Vagina (tissue), 2 donors: Measurements from ENCODE around the gene ARMC9.

ENCODE experiments used
- POLR2A ChIP-seq, 2 donors: fragments of 450-650 bp; IDR thresholded peaks; one replicate each; pipeline ENCODE4 v1.6.1; 2017; ENCODE audit warnings: antibody characterized with exemption in 2 of 2, mild to moderate bottlenecking in 2 of 2, moderate library complexity in 2 of 2
- POLR2AphosphoS5 ChIP-seq, 2 donors: sonication (generic); formaldehyde crosslinking; IDR thresholded peaks; one replicate each; pipeline ENCODE4 v1.9.0; 2017; ENCODE audit warnings: antibody characterized with exemption in 2 of 2, mild to moderate bottlenecking in 2 of 2, low read depth in 1 of 2; ENCODE audit not compliant: insufficient read depth in 1 of 2
- TF ChIP-seq, protein P1 (sequence below), 3 experiments: fragments of 450-650 bp in 2 of 3; fragments of 200-600 bp in 1 of 3; sonication (generic) in 1 of 3; IDR thresholded peaks; one replicate each; pipeline ENCODE4 v1.5.1; 2017 to 2019; ENCODE audit warnings: antibody characterized with exemption in 3 of 3, mild to moderate bottlenecking in 2 of 3, moderate library complexity in 2 of 3

DNA sequence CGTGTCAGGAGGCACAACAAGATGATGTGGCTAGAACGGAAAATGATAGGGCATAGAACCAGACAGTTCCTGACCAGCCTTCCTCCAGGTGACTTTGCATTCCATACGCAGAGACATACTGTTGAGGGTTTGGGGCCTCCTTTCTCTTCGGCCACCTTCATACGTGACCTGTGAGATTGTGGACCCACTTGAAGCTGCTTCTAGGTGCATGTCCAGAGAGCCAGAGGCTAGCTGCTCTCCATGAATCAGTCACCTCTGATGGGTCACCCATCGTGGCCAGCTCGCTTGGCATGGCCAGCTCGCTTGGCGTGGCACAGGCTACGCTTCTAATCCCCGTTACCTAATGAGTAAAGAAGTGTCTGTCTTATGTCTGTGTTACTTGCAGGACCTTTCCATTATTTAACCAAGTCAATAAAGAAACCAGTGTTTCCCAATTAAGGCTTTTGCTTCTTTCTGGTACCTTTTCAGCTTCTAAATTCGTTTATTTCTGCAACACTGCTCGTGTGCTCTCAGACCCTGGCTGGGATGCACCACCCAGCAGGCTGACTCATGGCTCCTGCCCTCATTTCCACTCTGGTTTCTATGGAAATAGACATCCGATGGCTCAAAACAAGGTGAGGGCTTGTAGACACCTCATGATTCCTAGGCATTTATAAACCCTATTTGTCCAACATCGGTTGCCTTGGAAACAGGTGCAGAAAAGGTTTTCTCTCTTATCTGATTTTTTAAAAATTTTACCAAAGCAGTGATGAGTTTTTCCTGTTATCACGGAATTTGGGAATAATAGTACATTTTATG lies 110.4 kb downstream of the ARMC9 start:
- TF ChIP-seq, protein P1, sequence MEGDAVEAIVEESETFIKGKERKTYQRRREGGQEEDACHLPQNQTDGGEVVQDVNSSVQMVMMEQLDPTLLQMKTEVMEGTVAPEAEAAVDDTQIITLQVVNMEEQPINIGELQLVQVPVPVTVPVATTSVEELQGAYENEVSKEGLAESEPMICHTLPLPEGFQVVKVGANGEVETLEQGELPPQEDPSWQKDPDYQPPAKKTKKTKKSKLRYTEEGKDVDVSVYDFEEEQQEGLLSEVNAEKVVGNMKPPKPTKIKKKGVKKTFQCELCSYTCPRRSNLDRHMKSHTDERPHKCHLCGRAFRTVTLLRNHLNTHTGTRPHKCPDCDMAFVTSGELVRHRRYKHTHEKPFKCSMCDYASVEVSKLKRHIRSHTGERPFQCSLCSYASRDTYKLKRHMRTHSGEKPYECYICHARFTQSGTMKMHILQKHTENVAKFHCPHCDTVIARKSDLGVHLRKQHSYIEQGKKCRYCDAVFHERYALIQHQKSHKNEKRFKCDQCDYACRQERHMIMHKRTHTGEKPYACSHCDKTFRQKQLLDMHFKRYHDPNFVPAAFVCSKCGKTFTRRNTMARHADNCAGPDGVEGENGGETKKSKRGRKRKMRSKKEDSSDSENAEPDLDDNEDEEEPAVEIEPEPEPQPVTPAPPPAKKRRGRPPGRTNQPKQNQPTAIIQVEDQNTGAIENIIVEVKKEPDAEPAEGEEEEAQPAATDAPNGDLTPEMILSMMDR (IDR thresholded peaks at IDR 0.05), result no peak
- TF ChIP-seq POLR2AphosphoS5 (IDR thresholded peaks at IDR 0.05; ENCODE audit: insufficient read depth in 1 of 2, low read depth in 1 of 2) (no peak), POLR2A (IDR thresholded peaks at IDR 0.05) (no peak)
